ENCODE measurements around the gene ATF7IP2. TPM values are rescaled to one million over a fixed set of nuclear protein-coding genes. Genes with fewer than 3 reads are reported as not detected.

Gene ATF7IP2
- total RNA-seq, 1 donor from 2014 or later, result 13.7 TPM

DNA sequence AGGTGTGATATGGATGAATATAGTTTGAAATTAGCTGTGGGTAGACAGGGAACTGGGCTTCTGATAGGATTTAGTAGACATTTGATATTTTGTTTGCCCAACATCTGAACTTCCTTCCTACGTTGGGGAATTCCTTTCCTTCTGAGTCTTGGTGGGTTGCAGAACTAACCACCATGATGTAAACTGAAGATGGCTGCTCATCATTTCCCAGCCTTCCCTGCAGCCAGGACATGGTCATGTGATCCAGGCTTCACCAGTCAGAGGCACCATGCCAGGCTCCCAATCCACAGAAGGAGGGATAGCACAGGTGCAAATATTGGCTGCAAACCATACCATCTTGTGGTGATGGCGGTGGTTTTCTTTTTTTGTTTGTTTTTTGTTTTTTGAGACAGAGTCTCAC is 137.1 kb downstream of the ATF7IP2 start:
- ATAC-seq, result no peak
- intact Hi-C loops (cut with DNase I), result no loop called here
- DNase-seq (ENCODE audit: low spot score), result no peak

DNA sequence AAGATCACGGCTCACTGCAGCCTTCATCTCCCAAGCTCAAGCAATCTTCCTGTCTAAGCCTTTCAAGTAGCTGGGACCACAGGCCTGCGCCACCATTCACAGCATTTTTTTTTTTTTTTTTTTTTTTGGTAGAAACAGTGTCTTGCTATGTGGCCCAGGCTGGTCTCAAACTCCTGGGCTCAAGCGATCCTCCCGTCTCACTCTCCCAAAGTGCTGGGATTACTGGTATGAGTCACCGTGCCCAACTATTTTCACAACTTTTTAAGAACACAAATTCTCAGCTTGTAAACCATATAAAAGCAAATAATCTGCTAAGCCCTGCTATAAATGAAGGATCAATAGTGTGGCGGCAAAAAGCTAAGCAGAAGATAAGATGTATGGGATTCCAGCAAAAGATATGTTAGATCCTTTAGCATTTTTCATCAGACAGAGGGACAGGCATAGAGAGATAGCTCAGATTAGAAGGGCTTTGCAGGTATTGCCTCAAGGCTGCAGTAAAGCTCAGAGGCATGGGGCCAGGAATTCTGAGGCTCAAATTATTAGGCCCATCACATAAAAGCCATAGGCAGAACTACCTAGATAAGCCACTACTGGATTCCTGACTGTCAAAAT is 139.5 kb downstream of the ATF7IP2 start:
- DNase-seq (ENCODE audit: low spot score) (no peak), ATAC-seq (no peak)
- intact Hi-C loops (cut with DNase I), result no loop called here

DNA sequence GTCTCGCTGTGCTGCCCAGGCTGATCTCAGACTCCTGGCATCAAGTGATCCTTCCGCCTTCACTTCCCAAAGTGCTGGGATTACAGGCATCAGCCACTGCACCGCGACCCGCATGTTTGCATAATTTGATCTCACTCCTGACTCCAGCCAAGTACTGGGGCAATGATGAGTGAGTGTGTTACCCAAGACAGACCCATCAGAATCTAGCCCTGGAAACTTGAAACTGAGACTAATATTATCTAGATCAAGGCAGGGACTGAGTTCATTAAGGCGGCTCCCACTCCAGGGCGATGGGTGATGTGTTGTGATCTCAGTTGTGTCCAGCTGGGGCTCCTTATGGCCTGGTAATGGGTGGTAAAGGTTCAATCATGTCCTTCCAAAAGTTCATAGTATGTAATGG is 141.1 kb downstream of the ATF7IP2 start:
- DNase-seq (ENCODE audit: low spot score) (no peak), ATAC-seq (no peak)
- intact Hi-C loops (cut with DNase I), result no loop called here

DNA sequence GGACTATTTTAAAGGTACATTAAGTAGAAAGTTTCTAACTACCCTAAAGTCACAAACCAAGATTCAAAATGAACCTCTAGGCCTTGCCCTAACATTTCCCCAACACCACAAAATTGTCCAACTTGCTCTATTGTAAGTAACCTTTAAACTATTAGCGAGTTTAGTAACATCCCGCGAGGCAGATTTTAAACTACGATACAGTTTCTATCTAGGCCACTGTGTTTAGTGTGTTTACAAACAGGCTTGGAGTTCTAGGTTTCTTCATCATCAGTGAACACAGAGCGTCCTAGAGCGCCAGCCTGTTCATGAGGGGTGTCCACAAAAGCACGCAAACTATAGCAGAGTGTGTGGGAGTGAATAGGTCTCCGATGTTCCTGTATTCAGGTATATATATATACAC is 142.8 kb downstream of the ATF7IP2 start:
- intact Hi-C loops (cut with DNase I), result no loop called here
- ATAC-seq (no peak), DNase-seq (ENCODE audit: low spot score) (no peak)

DNA sequence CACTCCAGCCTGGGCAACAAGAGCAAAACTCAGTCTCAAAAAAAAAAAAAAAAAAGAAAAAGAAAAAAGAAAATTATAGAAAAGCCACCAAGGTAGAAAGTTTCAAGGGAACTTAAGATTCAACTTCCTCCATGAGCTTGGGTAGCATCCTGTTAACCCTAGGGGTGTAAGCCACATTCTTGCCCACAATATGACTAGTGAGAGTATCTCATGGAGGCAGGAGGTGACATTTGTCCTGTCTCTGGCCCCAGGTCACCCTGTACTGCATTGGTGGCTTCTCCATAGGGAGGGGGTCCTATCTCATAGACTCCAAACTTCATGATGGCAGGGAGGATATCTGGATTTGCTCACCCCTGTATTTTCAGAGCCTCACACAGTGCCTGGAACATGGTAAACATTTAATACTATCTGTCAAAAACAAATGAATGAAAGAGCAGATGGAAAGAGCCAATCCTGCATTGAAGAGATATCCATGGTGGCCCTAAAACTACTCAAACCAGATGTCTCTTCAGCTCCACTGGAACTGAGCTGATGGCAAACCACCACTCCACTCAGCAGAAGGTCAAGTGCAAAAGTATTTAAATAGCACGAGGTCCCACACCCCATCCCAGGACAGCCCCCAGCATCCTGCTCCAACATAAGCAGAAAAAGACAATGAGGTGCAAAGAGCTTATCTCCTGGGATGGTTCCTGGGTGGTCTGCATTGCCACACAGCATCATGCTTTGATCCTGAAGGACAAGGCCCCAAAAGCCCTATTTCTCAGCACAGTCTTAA is 144.2 kb downstream of the ATF7IP2 start:
- ATAC-seq (peak; percentile 26), DNase-seq (ENCODE audit: low spot score) (no peak)
- intact Hi-C loops (cut with DNase I), result no loop called here

DNA sequence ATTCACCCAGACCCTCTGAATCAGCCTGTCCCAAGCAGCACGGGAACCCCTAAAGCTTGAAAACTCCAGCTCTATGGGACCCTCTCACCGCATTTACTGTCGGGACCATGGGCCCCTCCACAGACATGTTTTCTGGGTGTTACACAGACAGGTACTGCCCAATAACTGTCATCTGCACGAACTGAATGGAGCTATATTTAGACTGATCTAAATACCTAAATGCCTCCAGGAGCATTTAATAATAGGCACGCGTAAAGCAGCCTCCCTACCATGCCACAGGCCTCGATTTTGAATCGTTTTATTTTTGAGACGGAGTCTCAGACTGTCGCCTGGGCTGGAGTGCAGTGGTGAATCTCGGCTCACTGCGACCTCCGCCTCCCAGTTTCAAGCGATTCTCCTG is 144.8 kb downstream of the ATF7IP2 start:
- DNase-seq (ENCODE audit: low spot score), result no peak
- intact Hi-C loops (cut with DNase I), result no loop called here
- ATAC-seq, result peak; percentile 10

DNA sequence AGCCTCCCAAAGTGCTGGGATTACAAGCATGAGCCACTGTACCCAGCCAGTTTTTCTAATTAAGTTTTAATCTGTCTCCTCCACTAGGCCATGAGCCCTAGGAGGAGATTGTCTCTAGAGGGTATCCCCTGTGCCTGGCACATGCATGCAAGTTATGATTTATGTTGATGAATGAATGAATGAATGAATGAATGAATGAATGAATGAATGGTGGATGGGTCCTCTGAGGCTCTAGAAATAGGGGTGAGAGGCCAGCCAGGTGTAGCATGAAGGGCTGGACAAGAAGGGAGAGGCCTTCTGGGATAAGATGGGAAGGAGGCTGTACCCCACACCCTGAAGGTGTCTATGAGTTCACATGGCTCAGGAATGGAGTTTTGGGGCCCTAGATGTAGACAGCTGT is 145.7 kb downstream of the ATF7IP2 start:
- intact Hi-C loops (cut with DNase I), result no loop called here
- DNase-seq (ENCODE audit: low spot score) (no peak), ATAC-seq (no peak)

Other genes starting within 250 kb of the ATF7IP2 start
- 0.89 TPM for gene GRIN2A, start 203.6 kb upstream of the ATF7IP2 start, total RNA-seq
- gene EMP2, start 194.5 kb downstream of the ATF7IP2 start, total RNA-seq, result 138 TPM